CD4-positive, alpha-beta T cell (primary cell): ENCODE results near the gene RNASE2. TPM values are rescaled to one million over a fixed set of nuclear protein-coding genes. Genes with fewer than 3 reads are reported as not detected.
"Not testable (repeated sequence)": the region's sequence is repeated elsewhere in the genome, so short reads cannot be mapped to it uniquely, and the experiment has no call there.

Source experiments
- ATAC-seq: fragments of 200-7000 bp; cut with Tn5 transposase; one replicate; pipeline ENCODE4 v1.10.0; 2022; ENCODE audit warnings: mild to moderate bottlenecking; ENCODE audit not compliant: poor library complexity
- CTCF ChIA-PET: fragments of 350-600 bp; sonication (Branson Sonifier 250); formaldehyde crosslinking; loops from one replicate; lab custom pipeline; 2021; ENCODE audit warnings: antibody characterized with exemption, inconsistent platforms; lab: Charles Lee
- POLR2A ChIA-PET: fragments of 350-600 bp; sonication (Branson Sonifier 250); formaldehyde crosslinking; loops from one replicate; lab custom pipeline; 2021; ENCODE audit warnings: antibody characterized with exemption, inconsistent platforms; lab: Charles Lee
- DNase-seq, 14 experiments: peaks; one replicate each; pipeline ENCODE4 v3.0.0-alpha.2; 2013 to 2020; ENCODE audit warnings: mixed read lengths in 2 of 14
- H3K27ac ChIP-seq, 2 donors: one replicate each; pipeline versions ENCODE4 v1.5.1 to v1.7.0; 2013; ENCODE audit warnings: low read length in 2 of 2, low read depth in 1 of 2, mild to moderate bottlenecking in 1 of 2
- H3K27me3 ChIP-seq, 2 experiments: 1 replicate in 1 of 2; 2 replicates in 1 of 2; pipeline versions ENCODE4 v1.6.1 to v1.7.0; 2013; ENCODE audit warnings: low read length in 2 of 2, control low read depth in 1 of 2, mild to moderate bottlenecking in 1 of 2, moderate library complexity in 1 of 2; ENCODE audit not compliant: insufficient read depth in 2 of 2, control insufficient read depth in 1 of 2
- H3K36me3 ChIP-seq: one replicate; pipeline ENCODE4 v1.6.1; 2013; ENCODE audit warnings: low read length, control low read depth; ENCODE audit not compliant: insufficient read depth
- H3K4me1 ChIP-seq: one replicate; pipeline ENCODE4 v1.6.1; 2013; ENCODE audit warnings: low read length, control low read depth; ENCODE audit not compliant: insufficient read depth
- H3K4me3 ChIP-seq: one replicate; pipeline ENCODE4 v1.5.1; 2013; ENCODE audit warnings: mild to moderate bottlenecking, low read length, moderate library complexity
- H3K9me3 ChIP-seq, 2 experiments: 1 replicate in 1 of 2; 2 replicates in 1 of 2; pipeline versions ENCODE4 v1.6.1 to v1.7.0; 2013; ENCODE audit warnings: low read length in 2 of 2, mild to moderate bottlenecking in 2 of 2, control low read depth in 1 of 2, moderate library complexity in 1 of 2; ENCODE audit not compliant: control insufficient read depth in 1 of 2, insufficient read depth in 1 of 2
- H3K27ac Mint-ChIP-seq: one replicate; pipeline ENCODE4 v1.8.0; 2020; ENCODE audit warnings: mixed read lengths
- H3K27me3 Mint-ChIP-seq: one replicate; pipeline ENCODE4 v1.8.0; 2021; ENCODE audit warnings: mixed read lengths
- H3K36me3 Mint-ChIP-seq: one replicate; pipeline ENCODE4 v1.8.0; 2021; ENCODE audit warnings: low read depth, mixed read lengths
- H3K4me1 Mint-ChIP-seq: one replicate; pipeline ENCODE4 v1.8.0; 2021; ENCODE audit warnings: low read depth, mixed read lengths
- H3K4me3 Mint-ChIP-seq: one replicate; pipeline ENCODE4 v1.8.0; 2020; ENCODE audit warnings: mild to moderate bottlenecking, mixed read lengths
- H3K9me3 Mint-ChIP-seq: one replicate; pipeline ENCODE4 v1.8.0; 2020; ENCODE audit warnings: mixed read lengths
- intact Hi-C, 2 experiments: fragments of 100-400 bp; cut with DNase I in 1 of 2; cut with micrococcal nuclease in 1 of 2; formaldehyde crosslinking; loops; one replicate each; pipeline versions ENCODE4 v1.15.1 to v1.9.0; 2023 to 2025; cut with DNase I, micrococcal nuclease
- total RNA-seq, 174 experiments: library from RNA in 2 of 174; stranded (reverse) in 2 of 174; gene quantifications; one replicate each; pipeline ENCODE4 v1.2.3 and lab custom pipeline; 2021 to 2026
- TF ChIP-seq, protein P1 (sequence below): fragments of 200-600 bp; IDR thresholded peaks from one replicate; pipeline ENCODE4 v1.8.0; 2022; ENCODE audit warnings: antibody characterized with exemption, mild to moderate bottlenecking

The RNASE2 gene
- total RNA-seq, 2 experiments from 2014 or later: 0.34 to 0.36 TPM

DNA sequence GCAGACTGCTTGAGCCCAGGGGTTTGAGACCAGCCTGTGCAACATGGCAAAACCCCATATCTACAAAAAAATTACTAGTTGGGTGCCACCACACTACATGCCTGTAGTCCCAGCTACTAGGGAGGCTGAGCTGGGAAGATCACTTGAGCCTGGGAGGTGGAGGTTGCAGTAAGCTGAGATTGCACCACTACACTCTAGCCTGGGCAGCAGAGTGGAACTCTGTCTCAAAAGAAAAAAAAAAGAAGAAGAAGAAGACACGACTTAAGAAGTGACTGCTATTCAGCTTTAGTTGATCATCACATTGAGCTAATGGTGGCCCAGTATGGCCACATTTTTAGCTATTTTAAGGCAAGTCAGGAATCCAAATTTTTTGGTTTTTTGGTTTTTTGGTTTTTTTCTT, 25.6 kb downstream of the RNASE2 start:
- no peak overlapping the region for H3K27ac Mint-ChIP-seq
- DNase-seq (no peak), ATAC-seq (no peak)
- TF ChIP-seq, protein P1, sequence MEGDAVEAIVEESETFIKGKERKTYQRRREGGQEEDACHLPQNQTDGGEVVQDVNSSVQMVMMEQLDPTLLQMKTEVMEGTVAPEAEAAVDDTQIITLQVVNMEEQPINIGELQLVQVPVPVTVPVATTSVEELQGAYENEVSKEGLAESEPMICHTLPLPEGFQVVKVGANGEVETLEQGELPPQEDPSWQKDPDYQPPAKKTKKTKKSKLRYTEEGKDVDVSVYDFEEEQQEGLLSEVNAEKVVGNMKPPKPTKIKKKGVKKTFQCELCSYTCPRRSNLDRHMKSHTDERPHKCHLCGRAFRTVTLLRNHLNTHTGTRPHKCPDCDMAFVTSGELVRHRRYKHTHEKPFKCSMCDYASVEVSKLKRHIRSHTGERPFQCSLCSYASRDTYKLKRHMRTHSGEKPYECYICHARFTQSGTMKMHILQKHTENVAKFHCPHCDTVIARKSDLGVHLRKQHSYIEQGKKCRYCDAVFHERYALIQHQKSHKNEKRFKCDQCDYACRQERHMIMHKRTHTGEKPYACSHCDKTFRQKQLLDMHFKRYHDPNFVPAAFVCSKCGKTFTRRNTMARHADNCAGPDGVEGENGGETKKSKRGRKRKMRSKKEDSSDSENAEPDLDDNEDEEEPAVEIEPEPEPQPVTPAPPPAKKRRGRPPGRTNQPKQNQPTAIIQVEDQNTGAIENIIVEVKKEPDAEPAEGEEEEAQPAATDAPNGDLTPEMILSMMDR: no peak
- H3K9me3 Mint-ChIP-seq: no peaks in the 10 kb centered on the region
- H3K4me1 Mint-ChIP-seq: no peaks in the 10 kb centered on the region
- H3K4me3 Mint-ChIP-seq: no peak overlapping the region
- H3K27me3 Mint-ChIP-seq: peaks cover 13% of the 10 kb centered on the region
- intact Hi-C loops: no loop called here
- no peaks in the 10 kb centered on the region for H3K36me3 ChIP-seq
- H3K27ac ChIP-seq: no peak overlapping the region
- H3K36me3 Mint-ChIP-seq: no peaks in the 10 kb centered on the region
- no peak overlapping the region for H3K4me3 ChIP-seq
- H3K27me3 ChIP-seq: no peaks in the 10 kb centered on the region
- CTCF ChIA-PET: interaction anchor here (3.5 kb wide), 1 partner anchor 10 kb away, joined by 22 read pairs; no protein-coding TSS in a partner anchor
- no peaks in the 10 kb centered on the region for H3K9me3 ChIP-seq
- POLR2A ChIA-PET: no interaction called here
- no peaks in the 10 kb centered on the region for H3K4me1 ChIP-seq

DNA sequence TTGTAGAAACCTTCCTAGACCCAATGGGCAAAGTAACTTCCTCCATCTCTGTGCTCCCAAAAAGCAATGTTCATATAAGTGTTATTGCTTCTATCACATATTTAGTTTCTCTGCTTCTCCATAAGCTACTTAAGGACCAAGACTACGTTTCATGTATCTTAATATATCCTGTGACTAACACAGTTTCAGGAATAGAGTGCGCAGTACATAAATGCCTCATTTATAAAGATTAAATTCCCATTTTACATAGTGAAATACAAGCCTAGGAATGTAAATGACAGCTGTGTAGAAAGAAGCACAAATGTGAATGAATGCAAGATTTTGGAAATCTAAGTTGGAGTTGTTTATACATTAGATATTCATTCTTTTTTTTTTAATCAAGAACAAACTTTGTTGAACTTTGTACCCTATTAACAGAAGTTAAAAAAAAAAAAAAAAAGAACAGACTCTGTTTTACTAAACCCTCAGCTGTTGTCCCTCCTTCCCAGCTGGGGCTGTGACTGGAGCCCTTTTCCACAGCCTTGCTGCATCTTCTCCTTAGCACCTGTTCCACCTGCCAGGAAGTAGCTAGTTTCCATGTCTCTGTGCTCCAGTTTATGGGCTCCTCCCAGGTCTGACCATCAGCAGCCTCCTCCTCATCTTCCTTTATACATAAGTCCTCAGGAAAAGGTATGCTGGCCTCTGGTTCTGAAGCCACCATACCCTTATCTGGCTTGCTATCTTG, 27.5 kb downstream of the RNASE2 start:
- intact Hi-C loops: no loop called here
- Mint-ChIP-seq H3K9me3 (no peaks in the 10 kb centered on the region), H3K27ac (no peak overlapping the region)

DNA sequence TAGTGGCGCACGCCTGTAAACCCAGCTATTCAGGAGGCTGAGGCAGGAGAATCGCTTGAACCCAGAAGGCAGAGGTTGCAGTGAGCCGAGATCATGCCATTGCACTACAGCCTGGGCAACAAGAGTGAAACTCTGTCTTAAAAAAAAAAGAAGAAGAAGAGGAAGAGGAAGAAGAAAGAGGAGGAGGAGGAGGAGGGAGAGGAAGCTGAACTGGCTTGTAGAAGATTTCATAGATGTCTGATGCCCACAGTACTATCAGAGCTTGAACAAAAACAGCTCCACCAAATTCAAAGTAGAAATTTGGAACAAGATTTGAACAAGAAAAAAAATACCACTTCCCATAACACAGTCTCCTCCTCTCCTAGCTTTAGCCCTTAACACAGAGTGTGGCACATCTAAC, 30.4 kb downstream of the RNASE2 start:
- intact Hi-C loops, H3K9me3 ChIP-seq, H3K9me3 Mint-ChIP-seq, ATAC-seq, H3K36me3 ChIP-seq, H3K27ac ChIP-seq, H3K27me3 ChIP-seq, H3K4me3 Mint-ChIP-seq, POLR2A ChIA-PET, DNase-seq, H3K27me3 Mint-ChIP-seq, H3K27ac Mint-ChIP-seq, H3K4me3 ChIP-seq: not testable (repeated sequence)
- CTCF ChIA-PET: interaction anchor here (0.8 to 1.0 kb wide), 2 partner anchors 11 to 14 kb away, joined by 3 read pairs; no protein-coding TSS in a partner anchor
- H3K4me1 Mint-ChIP-seq: peaks cover 22% of the 10 kb centered on the region
- peaks cover 12% of the 10 kb centered on the region for H3K36me3 Mint-ChIP-seq
- peaks cover 15% of the 10 kb centered on the region for H3K4me1 ChIP-seq

More for the DNA sequence above, 27.5 kb downstream of the RNASE2 start:
- H3K4me1 ChIP-seq: no peaks in the 10 kb centered on the region
- Mint-ChIP-seq H3K27me3 (peaks cover 13% of the 10 kb centered on the region), H3K4me3 (no peak overlapping the region), H3K36me3 (no peaks in the 10 kb centered on the region), H3K4me1 (no peaks in the 10 kb centered on the region)
- ChIA-PET POLR2A (no interaction called here), CTCF (interaction anchor here (3.5 kb wide), 1 partner anchor 11 kb away, joined by 22 read pairs; no protein-coding TSS in a partner anchor)
- ATAC-seq (no peak), DNase-seq (no peak)
- TF ChIP-seq, protein P1: no peak
- H3K27me3 ChIP-seq: no peaks in the 10 kb centered on the region
- H3K9me3 ChIP-seq: no peaks in the 10 kb centered on the region
- no peak overlapping the region for H3K4me3 ChIP-seq
- no peak overlapping the region for H3K27ac ChIP-seq
- no peaks in the 10 kb centered on the region for H3K36me3 ChIP-seq
